GM23248 (cell line): Measurements from ENCODE around the gene CCDC175. TPM values are rescaled to one million over a fixed set of nuclear protein-coding genes. Genes with fewer than 3 reads are reported as not detected.

ENCODE experiments used
- DNase-seq: peaks from one replicate; pipeline ENCODE4 v3.0.0-alpha.2; 2015
- H2AFZ ChIP-seq: fragments of 200-600 bp; sonication (generic); 2 replicates; pipeline ENCODE4 v1.6.1; 2016; ENCODE audit warnings: antibody characterized with exemption
- H3F3A ChIP-seq: fragments of 200-600 bp; sonication (generic); 2 replicates; pipeline ENCODE4 v1.6.1; 2016; ENCODE audit warnings: mild to moderate bottlenecking, antibody characterized with exemption, mixed run types; ENCODE audit not compliant: insufficient read depth
- H3K27ac ChIP-seq: fragments of 200-600 bp; sonication (generic); 2 replicates; pipeline ENCODE4 v1.5.1; 2016; ENCODE audit warnings: mild to moderate bottlenecking
- H3K27me3 ChIP-seq: fragments of 200-600 bp; sonication (generic); replicated peaks from 2 replicates; pipeline ENCODE4 v1.6.1; 2016; ENCODE audit warnings: mild to moderate bottlenecking; ENCODE audit not compliant: insufficient read depth
- H3K36me3 ChIP-seq: fragments of 200-600 bp; sonication (generic); 2 replicates; pipeline ENCODE4 v1.6.1; 2016; ENCODE audit warnings: low read depth, mild to moderate bottlenecking
- H3K4me1 ChIP-seq: fragments of 200-600 bp; sonication (generic); 2 replicates; pipeline ENCODE4 v1.6.1; 2016; ENCODE audit warnings: mild to moderate bottlenecking; ENCODE audit not compliant: insufficient read depth
- H3K4me2 ChIP-seq: fragments of 200-600 bp; sonication (generic); one replicate; pipeline ENCODE4 v1.6.1; 2016; ENCODE audit warnings: mild to moderate bottlenecking; ENCODE audit not compliant: unreplicated experiment
- H3K4me3 ChIP-seq: fragments of 200-600 bp; sonication (generic); 2 replicates; pipeline ENCODE4 v1.5.1; 2016; ENCODE audit warnings: mild to moderate bottlenecking
- H3K79me2 ChIP-seq: fragments of 200-600 bp; sonication (generic); 2 replicates; pipeline ENCODE4 v1.6.1; 2016; ENCODE audit warnings: mild to moderate bottlenecking; ENCODE audit not compliant: insufficient read depth
- H3K9ac ChIP-seq: fragments of 200-600 bp; sonication (generic); 2 replicates; pipeline ENCODE4 v1.6.1; 2016; ENCODE audit warnings: mild to moderate bottlenecking
- H3K9me2 ChIP-seq: fragments of 200-600 bp; sonication (generic); 2 replicates; pipeline ENCODE4 v1.6.1; 2016; ENCODE audit warnings: mixed run types, mild to moderate bottlenecking, moderate library complexity; ENCODE audit not compliant: insufficient read depth
- H3K9me3 ChIP-seq: fragments of 200-600 bp; sonication (generic); one replicate; pipeline ENCODE4 v1.6.1; 2017; ENCODE audit warnings: low read depth
- H4K20me1 ChIP-seq: fragments of 200-600 bp; sonication (generic); 2 replicates; pipeline ENCODE4 v1.6.0; 2016; ENCODE audit not compliant: insufficient read depth
- EZH2 ChIP-seq: fragments of 200-600 bp; sonication (generic); IDR thresholded peaks from 2 replicates; pipeline ENCODE4 v1.6.1; 2018; ENCODE audit warnings: antibody characterized with exemption, mild to moderate bottlenecking; ENCODE audit not compliant: insufficient read depth, poor library complexity, severe bottlenecking
- EZH2phosphoT487 ChIP-seq: fragments of 200-600 bp; sonication (generic); IDR thresholded peaks from 2 replicates; pipeline ENCODE4 v1.6.1; 2018; ENCODE audit warnings: antibody characterized with exemption, moderate library complexity, mild to moderate bottlenecking, low read depth; ENCODE audit not compliant: insufficient read depth
- WGBS, 2 experiments: methylation state at CpG; one replicate each; pipeline ENCODE4 v1.1.6; 2015 to 2017; ENCODE audit warnings: low lambda C conversion rate in 2 of 2, low coverage in 1 of 2; ENCODE audit errors: missing lambda C conversion rate in 2 of 2; 5-methylcytosine and 5-hydroxymethylcytosine counted together
- in situ Hi-C: fragments of 300-500 bp; cut with MboI; formaldehyde crosslinking; loops from 2 replicates; pipeline ENCODE4 v1.15.0; 2020
- polyA plus RNA-seq: library from polyadenylated mRNA; unstranded; fragments of >200 nt; fragmentation: Nextera tagmentation; extraction: Ambion mirVana; gene quantifications from 2 replicates; pipeline ENCODE4 v1.2.1, GENCODE V29; 2016
- total RNA-seq: library from RNA; depleted of rRNA; stranded (reverse); fragments of >200 nt; shearing (Covaris generic); gene quantifications from 2 replicates; pipeline ENCODE4 v1.2.3, GENCODE V29; 2014; rRNA removed

The CCDC175 gene
- total RNA-seq = not detected in 2 replicates
- polyA plus RNA-seq = not detected in 2 replicates

GRCh38 chr14:59576332-59577294 lies at the start of gene CCDC175:
CCDC175 (minus strand) TSS chr14:59576812; CDS start chr14:59576775, 37 bp downstream.
- peak within 1 kb of the TSS; percentile 93 for H3K4me2 ChIP-seq
- TF ChIP-seq EZH2 = no peak
- in situ Hi-C loops = no loop called here
- DNase-seq = peak; percentile 92
- no peaks in the 10 kb centered on the region for H4K20me1 ChIP-seq
- H3K79me2 ChIP-seq = no peaks in the 10 kb centered on the region
- 13 to 15% methylated on average over 42 to 45 of the region's 46 CpGs for WGBS, 2 experiments
- H3K27ac ChIP-seq = no peak within 1 kb of the TSS
- no peaks in the 10 kb centered on the region for H3K9me3 ChIP-seq
- peak within 1 kb of the TSS; percentile 25; the same call in 1 of the 2 replicates for H3K9ac ChIP-seq
- H3K4me1 ChIP-seq = no peaks in the 10 kb centered on the region
- H2AFZ ChIP-seq = peak within 1 kb of the TSS; percentile 82
- H3K36me3 ChIP-seq = no peaks in the 10 kb centered on the region
- no peaks in the 10 kb centered on the region for H3F3A ChIP-seq
- peaks cover 8% of the 10 kb centered on the region for H3K27me3 ChIP-seq
- H3K9me2 ChIP-seq = no peaks in the 10 kb centered on the region
- peak within 1 kb of the TSS; percentile 69 for H3K4me3 ChIP-seq

DNA sequence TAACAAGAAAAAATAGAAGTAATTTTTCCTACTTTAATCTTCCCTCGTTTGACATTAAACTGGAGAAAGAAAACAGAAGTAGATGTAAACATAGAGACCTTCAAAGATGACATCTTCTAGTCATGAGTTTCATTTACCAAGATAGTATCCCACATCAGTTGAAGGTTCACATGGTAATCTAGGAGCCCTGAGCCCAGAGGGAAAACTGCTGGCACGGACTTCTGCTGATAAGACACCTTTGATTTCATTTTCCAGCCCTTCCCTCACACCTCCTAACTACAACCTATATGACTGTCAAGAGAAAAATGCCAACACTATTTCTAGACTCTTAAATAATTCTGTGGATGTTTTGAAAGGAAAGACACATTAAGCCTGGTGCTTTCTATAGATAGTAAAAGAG lies 46.0 kb upstream of the CCDC175 start:
- Histone ChIP-seq H3K9me2 (no peaks in the 10 kb centered on the region), H3K36me3 (no peaks in the 10 kb centered on the region), H2AFZ (no peak overlapping the region), H4K20me1 (no peaks in the 10 kb centered on the region), H3K27me3 (peaks cover 10% of the 10 kb centered on the region), H3K4me3 (no peak overlapping the region), H3K27ac (no peak overlapping the region), H3K9me3 (no peaks in the 10 kb centered on the region), H3K79me2 (no peaks in the 10 kb centered on the region), H3K9ac (no peak overlapping the region), H3F3A (no peaks in the 10 kb centered on the region), H3K4me1 (no peaks in the 10 kb centered on the region), H3K4me2 (no peak overlapping the region)
- TF ChIP-seq EZH2 = no peak
- TF ChIP-seq EZH2phosphoT487 = no peak
- in situ Hi-C loops = no loop called here
- no peak for DNase-seq
- WGBS, 2 experiments = 20 to 26% methylated on average over 2 of the region's 2 CpGs

DNA sequence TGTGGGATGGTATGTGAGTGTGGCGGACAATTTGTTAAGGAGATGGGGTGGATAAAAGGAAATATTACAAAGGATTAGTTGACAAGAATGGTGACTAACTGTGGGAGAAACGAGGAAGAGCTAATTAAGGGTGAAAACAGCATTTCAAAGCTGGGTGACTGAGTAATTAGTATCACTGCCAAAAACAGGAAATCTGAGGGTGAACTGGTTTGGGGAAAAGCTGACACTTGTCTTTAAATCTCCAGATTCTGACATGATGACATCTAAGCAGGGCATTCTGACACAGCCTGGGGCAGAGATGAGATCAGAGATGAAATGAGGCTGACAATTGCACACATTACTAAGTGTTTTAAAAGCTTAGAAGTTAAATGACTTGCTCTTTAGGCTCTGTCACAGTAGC lies 42.4 kb upstream of the CCDC175 start:
- Histone ChIP-seq H3K4me3 (no peak overlapping the region), H3K79me2 (no peaks in the 10 kb centered on the region), H3K27me3 (no peaks in the 10 kb centered on the region), H2AFZ (no peak overlapping the region), H4K20me1 (no peaks in the 10 kb centered on the region), H3K9me3 (no peaks in the 10 kb centered on the region), H3K4me1 (no peaks in the 10 kb centered on the region), H3K36me3 (no peaks in the 10 kb centered on the region), H3K9ac (no peak overlapping the region), H3K4me2 (no peak overlapping the region), H3K9me2 (no peaks in the 10 kb centered on the region), H3K27ac (no peak overlapping the region), H3F3A (no peaks in the 10 kb centered on the region)
- 30 to 42% methylated on average over 2 of the region's 2 CpGs for WGBS, 2 experiments
- in situ Hi-C loops = no loop called here
- DNase-seq = no peak
- no peak for TF ChIP-seq EZH2
- no peak for TF ChIP-seq EZH2phosphoT487

GRCh38 chr14:59601056-59601455 lies 24.4 kb upstream of the CCDC175 start:
- Histone ChIP-seq H2AFZ (no peak overlapping the region), H4K20me1 (no peaks in the 10 kb centered on the region), H3K9me2 (no peaks in the 10 kb centered on the region), H3K4me3 (no peak overlapping the region), H3K27ac (no peak overlapping the region), H3K36me3 (no peaks in the 10 kb centered on the region), H3K9me3 (no peaks in the 10 kb centered on the region), H3F3A (no peaks in the 10 kb centered on the region), H3K27me3 (no peaks in the 10 kb centered on the region; the same call in 1 of the 2 replicates), H3K79me2 (no peaks in the 10 kb centered on the region), H3K9ac (no peak overlapping the region), H3K4me2 (no peak overlapping the region), H3K4me1 (no peaks in the 10 kb centered on the region)
- DNase-seq = no peak
- no peak for TF ChIP-seq EZH2
- TF ChIP-seq EZH2phosphoT487 = no peak
- WGBS, 2 experiments = 21 to 35% methylated on average over 3 of the region's 3 CpGs
- in situ Hi-C loops = no loop called here
